ENCODE results near the gene FAM234B.

FAM234B gene

GRCh38 chr12:13126494-13126893 lies 82.3 kb downstream of the FAM234B start:
- no peak for DNase-seq (ENCODE audit: low spot score)
- in situ Hi-C loops (cut with MboI; ENCODE audit: low pct_unique_long_range_greater_than_20kb, low sequenced_read_pairs, unreplicated experiment), result no loop called here
- no peak for TF ChIP-seq CTCF (IDR thresholded peaks at IDR 0.05; ENCODE audit: extremely low read depth, insufficient read depth, missing control alignments)

GRCh38 chr12:13127444-13127843 lies 83.3 kb downstream of the FAM234B start:
- no peak for DNase-seq (ENCODE audit: low spot score)
- in situ Hi-C loops (cut with MboI; ENCODE audit: low pct_unique_long_range_greater_than_20kb, low sequenced_read_pairs, unreplicated experiment), result no loop called here
- TF ChIP-seq CTCF (IDR thresholded peaks at IDR 0.05; ENCODE audit: extremely low read depth, insufficient read depth, missing control alignments), result no peak

GRCh38 chr12:13128291-13128965 lies 84.2 kb downstream of the FAM234B start:
- in situ Hi-C loops (cut with MboI; ENCODE audit: low pct_unique_long_range_greater_than_20kb, low sequenced_read_pairs, unreplicated experiment), result no loop called here
- TF ChIP-seq CTCF (IDR thresholded peaks at IDR 0.05; ENCODE audit: extremely low read depth, insufficient read depth, missing control alignments), result no peak
- DNase-seq (ENCODE audit: low spot score), result no peak

- TF ChIP-seq CTCF (IDR thresholded peaks at IDR 0.05; ENCODE audit: extremely low read depth, insufficient read depth, missing control alignments), result no peak
- no peak for DNase-seq (ENCODE audit: low spot score)
- in situ Hi-C loops (cut with MboI; ENCODE audit: low pct_unique_long_range_greater_than_20kb, low sequenced_read_pairs, unreplicated experiment), result no loop called here
These were observed 86.8 kb downstream of the FAM234B start for GRCh38 chr12:13130981-13131380.

Measured in GM13977 (cell line).